Stimulated activated CD4-positive, alpha-beta T cell treated with anti-CD3 and anti-CD28 coated beads, Interleukin-2, amount 100 ng/mL, for 24 hours (primary cell): ENCODE results near the gene SH3PXD2B.
"Not testable (repeated sequence)": the region's sequence is repeated elsewhere in the genome, so short reads cannot be mapped to it uniquely, and the experiment has no call there.

Experiments
- DNase-seq, 2 donors: peaks; one replicate each; pipeline ENCODE4 v3.0.0-alpha.2; 2020

SH3PXD2B gene

DNA sequence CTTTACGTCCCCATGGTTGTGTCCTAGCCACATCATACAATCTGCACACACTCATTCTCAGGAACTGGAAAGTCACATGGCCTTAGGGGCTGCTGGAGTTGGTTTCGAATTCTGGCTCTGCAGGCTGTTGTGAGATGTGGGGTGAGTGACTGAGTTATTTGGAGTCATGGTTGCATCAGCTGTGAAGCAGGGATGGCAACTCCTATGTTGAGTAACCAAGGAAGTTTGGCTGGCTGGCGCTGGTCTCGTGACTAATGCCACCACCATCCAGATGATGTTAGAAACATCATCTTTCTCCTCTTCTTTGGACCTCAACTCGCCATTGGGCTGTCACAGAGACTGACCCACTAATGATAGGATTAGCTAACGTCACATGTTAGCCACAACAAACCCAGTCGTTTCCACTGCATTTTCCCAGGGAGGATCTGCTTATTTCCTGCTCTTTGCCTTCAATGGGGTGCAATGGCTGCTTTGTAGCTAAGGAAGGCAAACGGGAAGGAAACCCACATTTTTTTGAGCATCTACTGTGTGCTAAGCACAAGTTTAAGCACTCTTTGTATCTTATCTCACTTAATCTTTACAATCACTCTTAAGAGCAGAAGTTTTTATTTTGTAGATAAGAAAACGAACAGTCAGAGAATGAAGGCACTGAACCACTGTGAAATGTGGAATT, 92.6 kb downstream of the SH3PXD2B start:
- DNase-seq, result peak in 1 of 2 donors; percentile 30

DNA sequence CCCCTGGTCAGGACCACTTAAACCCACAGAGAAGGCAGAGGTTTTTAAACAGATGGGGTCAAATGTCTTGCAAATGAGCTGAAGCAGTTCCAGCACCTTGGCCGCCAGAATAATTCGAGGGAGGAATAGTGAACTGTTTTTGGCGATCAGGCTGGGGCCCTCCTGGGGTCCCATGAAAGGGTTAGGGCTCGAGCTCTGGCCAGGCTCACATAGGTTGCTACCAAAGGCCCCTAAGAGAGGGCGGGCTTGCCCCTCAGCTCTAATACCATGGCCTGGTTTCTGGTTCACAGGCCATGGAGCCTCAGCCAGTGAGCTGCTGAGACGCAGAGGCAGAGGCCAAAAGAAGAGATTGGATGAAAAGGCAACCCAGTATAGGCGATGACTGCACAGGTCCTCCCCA, 96.0 kb downstream of the SH3PXD2B start:
- DNase-seq, result no peak

DNA sequence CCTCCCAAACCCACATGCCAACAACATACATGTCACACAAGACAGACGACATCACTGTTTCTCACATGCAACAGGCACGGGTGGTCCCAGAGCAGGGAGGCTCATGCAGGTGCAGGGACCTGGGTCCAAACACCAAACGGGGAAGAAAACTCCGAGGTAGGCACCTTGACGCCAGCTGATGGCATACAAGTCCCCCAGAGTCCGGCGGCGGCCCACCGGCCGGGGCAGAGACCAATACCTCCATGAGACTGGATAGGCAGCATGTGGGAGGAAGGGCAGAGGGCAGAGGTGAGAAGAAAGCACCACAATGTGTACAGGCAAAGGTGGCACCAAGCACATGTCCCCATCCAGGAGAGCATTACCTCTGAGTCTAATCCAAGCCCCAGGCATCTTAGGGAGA, 97.8 kb downstream of the SH3PXD2B start:
- DNase-seq, result no peak

DNA sequence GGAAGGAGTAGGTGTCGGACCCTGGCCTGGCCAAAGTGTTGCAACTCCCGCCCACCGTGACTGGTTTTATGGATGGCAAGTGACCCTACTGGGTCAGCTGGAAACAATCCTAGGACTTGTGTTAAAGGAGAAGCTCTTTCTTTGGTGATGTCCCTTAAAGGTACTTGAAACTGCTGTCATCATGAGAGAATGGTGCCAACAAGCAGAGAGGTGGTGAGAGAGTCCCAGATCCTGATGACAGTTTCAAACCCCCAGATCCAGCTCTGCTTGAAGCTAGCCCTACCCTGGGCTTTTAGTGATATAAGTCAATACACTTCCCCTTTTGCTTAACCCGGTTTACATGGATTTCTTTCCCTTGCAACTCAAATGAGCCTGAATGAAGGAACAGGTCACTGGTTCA, 98.3 kb downstream of the SH3PXD2B start:
- no peak for DNase-seq

DNA sequence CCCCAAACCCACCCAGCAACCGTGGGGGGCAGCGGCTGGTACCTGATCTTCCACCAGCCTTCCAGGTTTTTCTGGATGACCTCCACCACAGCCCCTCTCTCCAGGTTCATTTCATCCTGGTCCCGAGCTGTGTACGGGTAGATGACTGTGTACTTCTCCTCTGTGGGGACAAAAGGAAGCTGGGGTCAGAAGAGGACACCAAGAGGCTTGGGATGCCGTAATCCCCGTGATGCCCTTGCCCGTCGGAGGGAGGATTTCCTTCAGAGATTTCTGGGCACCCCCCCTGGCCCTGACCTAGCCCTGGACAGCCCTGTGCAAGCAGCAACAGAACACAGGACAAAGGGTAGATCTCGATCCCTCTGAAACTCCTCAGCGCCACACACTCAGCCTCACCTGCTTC, 100.5 kb downstream of the SH3PXD2B start:
- no peak for DNase-seq

DNA sequence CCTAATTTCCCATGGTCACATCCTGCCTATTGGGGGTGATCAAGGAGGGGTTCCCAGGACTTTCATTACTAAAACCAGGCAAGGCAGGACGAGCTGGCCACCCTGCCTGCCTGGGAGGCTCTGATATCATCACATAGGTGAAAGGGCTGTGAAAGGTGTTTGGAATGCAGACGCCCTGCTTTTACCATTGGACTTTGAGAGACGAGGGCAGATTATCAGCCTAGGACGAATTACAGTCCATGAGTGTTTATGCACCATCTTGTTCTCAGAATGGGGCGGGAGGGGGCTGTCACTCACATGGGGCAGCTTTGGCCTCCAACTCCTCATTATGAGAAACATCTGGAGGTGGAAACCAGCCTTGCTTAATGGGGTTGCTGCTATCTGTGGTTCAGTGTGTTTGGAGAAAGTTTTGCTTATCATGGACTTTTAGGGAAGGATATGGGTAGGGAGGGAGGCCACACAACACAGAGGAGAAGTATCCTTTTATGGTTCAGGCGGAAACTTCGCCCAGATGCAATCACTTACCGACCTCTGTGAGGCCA, 101.0 kb downstream of the SH3PXD2B start:
- no peak for DNase-seq

DNA sequence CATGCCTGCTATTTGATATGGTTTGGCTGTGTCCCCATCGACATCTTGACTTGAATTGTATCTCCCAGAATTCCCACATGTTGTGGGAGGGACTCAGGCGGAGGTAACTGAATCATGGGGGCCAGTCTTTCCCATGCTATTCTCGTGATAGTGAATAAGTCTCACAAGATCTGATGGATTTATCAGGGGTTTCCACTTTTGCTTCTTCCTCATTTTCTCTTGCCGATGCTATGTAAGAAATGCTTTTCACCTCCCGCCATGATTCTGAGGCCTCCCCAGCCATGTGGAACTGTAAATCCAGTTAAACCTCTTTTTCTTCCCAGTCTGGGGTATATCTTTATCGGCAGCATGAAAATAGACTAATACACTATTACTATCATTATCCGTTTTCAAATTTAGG, 101.8 kb downstream of the SH3PXD2B start:
- not testable (repeated sequence) for DNase-seq

DNA sequence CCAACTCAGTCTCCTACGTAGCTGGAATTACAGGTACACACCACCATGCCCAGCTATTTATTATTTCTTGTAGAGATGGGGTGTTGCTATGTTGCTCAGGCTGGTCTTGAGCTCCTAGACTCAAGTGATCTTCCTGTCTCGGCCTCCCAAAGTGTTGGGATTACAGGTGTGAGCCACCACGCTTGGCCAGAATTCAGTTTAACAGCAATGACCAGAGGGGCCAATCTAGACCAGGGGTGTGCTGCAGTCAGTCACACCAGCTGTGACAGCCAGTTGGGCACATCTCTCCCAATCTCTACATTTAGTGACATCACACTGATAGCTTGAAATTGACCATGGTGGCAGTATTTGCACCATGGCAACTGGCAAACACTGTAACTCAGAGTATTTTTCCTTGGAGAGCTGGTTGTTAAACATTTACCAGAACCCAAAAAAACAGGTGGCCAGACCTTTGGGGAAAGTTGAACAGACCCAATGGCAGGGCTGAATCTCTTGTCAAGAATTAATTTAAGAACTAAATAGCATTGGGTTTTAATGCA, 103.0 kb downstream of the SH3PXD2B start:
- no peak for DNase-seq

DNA sequence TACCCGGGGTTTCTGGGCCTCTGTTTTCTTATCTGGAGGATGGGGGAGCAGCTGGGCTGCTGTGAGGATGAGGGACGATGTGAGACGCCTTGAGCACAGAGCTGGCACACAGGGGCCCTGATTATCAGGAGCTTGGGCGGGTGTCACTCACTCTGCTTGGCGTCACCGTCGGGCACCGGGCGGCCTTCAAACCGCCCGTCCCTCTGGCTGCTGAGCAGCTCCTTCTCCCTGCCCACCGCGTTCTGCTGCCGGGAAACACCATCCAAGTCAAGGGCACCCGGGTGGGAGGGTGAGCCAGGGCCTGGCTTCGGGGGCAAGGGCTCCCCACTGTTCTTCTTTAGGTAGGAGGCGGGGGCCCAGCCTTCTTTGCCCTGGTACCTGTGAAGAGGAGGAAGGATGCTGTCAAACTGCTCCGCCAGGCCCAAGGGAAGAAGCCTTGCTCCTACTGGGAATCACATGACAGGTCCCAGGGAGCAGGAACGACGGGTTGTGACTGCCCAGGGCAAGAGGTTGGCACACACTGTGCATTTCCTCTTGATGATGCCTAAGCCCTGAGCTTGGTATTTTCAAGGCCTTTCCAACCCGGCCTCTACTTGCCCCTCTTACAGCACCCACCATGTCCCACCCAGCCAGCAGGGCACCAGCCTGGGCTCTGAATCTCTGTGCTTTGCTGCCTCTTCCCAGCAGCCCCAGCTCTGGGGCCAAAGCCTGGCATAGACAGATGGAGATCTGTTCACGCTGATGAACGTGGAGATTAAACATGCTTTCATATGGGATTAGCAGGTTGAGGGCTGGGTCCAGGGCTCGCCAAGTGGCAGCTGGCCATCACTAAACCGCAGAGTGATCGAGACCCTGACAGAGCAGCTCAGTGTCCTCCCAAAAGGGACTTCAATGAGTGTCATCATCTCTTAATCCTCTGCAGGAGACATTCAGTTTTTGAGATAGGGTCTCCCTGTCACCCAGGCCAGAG, 103.8 kb downstream of the SH3PXD2B start:
- DNase-seq, result no peak

DNA sequence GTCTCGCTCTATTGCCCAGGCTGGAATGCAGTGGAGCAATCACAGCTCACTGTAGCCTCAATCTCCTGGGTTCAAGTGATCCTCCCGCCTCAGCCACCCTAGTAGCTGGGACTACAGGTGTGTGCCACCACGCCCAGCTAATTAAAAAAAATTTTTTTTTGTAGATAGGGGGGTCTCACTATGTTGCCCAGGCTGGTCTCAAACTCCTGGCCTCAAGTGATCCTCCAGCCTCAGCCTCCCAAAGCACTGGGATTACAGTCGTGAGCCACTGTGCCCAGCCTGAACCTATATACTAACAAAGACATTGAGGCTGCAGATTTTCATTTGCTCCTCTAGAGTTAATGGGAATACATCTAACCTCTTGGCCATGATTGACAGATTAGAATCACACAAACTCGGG, 105.6 kb downstream of the SH3PXD2B start:
- DNase-seq, result not testable (repeated sequence)

DNA sequence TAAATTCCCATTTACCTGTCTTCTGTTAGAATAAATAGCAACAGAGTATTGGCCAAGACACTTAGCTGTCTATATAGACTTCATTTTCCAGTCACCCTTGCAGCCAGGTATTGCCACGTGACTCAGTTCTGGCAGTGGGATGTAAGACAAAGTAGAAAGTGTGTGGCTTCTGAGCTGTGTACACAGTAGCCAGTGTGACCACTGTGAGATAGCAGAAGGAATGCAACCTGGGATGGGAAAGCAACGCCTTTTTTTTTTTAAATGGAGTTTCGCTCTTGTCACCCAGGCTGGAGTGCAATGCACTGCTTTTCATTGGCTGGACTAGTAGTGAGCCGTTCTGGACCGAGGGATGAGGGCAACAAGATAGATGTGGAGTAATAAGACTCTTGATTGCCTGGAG, 106.2 kb downstream of the SH3PXD2B start:
- DNase-seq, result no peak

DNA sequence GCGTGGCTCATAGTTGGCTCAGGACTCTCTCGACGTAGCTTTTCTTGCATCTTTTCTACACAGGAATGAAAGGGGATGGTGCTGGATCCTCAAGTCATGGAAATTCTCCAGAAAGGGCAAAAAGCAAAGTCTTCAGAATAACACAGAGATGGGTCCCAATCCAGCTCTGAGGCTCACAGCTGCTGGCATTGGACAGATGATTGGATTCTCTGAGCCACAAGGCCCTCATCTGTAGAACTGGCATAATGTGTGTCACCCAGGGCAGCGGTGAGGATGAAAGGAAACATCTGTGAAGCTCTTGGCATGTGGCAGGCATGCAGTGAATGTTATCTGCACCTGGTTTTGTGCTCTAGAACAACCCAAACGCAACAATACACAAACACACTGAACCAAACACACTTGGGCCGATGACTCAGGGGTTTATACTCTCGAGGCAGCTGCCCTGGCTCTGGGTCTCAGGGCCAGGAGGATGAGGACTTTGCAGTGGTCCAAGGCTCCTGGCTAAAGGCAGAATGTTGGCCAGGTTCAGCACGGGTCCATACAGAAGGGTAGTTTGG, 106.8 kb downstream of the SH3PXD2B start:
- DNase-seq, result no peak

DNA sequence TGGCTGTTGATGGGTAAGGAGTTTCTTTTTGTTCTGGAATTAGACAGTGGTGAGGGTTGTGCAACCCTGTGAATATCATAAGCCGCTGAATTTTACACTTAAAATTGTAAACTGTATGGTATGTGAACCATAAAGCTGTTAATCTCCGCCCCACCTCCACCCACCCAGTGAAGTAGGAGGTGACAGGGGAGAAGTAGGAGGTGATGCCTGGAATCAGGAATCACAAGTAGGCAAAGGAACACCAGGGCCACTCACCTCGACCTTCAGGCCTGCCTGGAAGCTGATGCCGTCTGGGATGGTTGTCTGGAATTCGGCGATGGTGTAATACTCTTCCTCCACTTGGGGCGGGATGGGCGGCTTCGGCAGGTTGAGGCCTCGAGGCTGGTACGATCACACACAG, 108.4 kb downstream of the SH3PXD2B start:
- DNase-seq, result no peak

DNA sequence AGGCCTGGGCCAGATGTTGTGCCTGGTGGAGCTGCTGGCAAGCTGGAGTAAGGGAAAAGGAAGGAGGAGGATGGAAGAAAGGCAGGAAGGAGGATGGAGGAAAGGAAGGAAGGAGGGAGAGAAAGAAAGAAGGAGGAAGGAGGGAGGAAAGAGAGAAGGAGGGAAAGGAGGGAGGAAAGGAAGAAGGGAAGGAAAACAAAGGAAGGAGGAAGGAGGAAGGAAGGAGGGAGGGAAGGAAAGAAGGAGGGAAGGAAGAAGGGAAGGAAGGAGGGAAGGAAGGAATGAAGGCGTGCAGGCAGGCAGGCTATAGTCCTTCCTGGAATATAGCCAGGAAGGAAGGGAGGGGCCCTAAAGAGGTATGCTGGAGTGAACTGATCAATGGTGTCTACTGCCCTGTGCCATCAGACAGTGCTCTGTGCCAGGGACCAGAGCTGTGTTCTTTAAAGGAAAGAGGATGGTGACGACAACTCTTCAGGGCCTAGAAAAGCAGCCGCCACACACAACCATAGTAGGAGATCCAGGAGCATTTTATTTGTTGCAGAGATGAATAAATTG, 109.4 kb downstream of the SH3PXD2B start:
- DNase-seq, result no peak

DNA sequence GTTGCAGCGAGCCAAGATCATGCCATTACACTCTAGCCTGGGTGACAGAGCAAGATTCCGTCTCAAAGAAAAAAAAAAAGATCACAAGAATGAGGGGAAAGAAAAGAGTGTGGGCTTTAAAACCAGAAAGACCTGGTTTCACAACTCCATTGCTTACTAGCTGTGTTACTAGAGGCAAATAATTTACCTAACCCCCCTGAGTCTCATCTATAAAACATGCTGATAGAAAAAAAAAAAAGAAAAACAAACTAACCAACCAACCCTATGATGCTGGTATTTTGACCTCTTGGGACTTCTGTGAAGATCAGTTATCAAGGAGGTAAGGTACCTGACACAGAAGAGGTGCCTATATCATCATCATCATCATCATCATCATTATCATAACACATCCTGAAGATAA, 110.6 kb downstream of the SH3PXD2B start:
- DNase-seq, result no peak

DNA sequence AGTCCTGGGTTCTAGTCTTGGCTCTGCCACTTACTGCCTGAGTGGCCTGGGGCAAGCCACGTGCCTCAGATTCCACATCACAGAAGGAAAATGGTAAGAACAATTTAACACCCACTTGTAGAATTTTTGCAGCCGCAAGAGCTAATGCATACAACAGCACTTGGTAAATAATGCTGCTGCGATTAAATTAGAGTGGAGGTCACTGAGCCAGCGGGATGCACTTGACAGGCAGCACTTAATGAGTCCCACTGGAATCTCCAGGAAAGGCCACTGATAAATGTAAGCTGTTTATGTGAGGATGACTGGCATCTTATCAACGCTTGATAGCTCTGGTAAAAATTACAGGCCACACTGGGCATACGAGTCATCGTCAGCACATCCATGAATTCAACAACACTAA, 111.4 kb downstream of the SH3PXD2B start:
- no peak for DNase-seq

DNA sequence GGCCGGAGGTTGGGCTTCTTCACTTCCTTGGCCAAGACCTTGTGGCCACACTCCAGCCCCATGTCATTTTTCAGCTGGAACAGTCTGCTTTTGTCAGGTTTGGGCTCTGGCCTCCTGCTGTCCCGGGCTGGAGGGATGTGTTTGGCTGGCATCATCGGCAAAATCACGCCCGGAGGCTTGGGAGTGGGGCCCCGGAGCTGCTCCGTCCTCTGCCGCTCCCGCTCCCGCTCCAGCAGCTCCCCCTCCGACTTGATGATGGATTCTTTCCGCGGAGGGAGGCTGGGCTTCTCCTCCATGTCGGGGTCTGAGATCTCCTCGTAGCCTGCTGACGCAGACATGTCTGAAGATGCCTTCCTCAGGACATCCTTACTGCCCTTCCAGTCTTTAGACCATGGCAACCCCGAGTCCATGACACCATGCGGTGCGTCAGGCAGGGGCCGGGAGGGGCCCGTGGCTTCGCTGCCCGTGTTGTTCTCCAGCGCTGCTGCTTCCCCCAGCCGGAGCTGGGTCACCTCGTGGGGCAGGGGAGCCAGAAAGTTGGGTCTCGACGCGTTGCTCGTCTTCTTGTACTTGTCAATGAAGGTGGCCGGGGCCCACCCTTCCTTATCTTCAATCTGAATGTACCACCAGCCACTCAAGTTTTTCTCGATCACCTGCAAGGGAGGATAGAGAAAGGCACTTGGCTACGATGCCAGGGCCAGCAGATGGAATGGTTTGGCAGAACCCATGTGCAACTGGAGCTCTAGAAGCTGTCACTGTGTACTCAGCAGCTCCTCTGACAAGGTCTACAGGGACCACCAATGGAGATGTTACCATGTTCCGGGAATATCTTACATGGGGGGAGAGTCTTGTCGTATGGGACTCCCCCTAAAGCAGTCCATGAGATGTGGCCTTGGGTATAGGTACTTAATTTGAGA, 114.8 kb downstream of the SH3PXD2B start:
- no peak for DNase-seq

DNA sequence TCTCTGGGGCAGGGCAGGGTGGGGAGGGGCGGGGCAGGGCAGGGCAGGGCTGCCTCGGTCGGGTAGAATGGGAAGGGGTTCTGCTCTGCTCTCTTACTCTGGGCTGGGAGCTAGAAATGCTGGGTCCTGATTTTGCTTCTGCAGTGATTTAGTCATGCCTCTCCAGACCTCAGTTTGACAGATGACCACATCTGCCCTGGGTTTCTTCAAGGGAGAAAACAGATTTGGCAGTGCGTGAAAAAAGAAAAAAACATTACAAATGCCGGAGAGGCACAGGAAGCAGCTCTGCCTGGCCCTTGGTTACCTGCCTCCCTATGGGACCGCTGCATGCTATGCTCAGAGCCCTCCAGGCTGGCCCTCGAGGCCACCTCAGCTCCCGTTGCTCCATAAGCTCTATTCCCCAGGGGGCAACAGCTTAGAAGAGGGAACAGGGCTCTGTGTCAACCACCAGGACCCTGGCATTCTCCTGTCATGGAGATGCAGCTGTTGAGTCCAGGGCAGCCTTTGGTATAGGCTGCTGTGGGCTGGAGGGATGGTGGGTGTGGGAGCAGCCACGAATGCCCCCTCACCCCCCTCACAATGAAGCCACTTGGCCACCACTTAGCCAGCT, 117.5 kb downstream of the SH3PXD2B start:
- DNase-seq, result no peak

DNA sequence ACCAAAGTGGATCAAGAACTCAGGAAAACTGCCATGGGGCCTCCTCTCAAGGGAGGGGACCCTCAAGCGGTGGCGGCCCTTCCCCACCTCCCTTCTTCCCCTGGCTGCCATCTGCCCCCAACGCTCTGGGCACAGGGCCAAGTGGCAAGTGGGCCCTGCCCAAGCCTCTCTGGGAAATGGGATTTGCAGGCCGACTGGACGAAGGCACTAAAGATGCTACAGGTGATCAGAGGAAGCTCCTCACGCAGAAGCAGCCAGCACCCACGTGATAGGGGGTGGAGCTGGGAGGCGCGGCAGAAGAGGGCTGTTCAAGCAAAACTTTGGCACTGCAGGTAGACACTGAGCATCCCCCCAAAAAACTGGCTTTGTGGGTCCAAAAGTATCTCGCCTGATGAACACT, 118.1 kb downstream of the SH3PXD2B start:
- no peak for DNase-seq

DNA sequence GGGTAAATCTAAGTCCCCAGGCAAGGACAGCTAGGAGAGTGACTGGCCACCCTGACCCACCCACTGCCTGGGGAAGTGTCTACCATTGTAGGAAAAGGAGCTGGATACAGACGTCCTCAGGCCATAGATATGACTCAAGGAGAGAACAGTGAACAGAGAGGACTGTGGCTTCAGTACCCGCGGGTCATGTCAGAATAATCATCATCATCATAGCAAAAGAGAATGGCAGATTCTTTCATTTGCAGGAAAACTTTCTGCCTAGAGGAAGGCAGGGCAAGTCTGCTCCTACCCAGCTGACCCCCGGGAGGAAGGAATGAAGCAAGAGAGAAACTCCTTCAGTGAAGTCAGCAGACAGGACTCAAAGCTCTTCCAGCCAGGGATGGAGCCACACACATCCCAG, 118.6 kb downstream of the SH3PXD2B start:
- no peak for DNase-seq

DNA sequence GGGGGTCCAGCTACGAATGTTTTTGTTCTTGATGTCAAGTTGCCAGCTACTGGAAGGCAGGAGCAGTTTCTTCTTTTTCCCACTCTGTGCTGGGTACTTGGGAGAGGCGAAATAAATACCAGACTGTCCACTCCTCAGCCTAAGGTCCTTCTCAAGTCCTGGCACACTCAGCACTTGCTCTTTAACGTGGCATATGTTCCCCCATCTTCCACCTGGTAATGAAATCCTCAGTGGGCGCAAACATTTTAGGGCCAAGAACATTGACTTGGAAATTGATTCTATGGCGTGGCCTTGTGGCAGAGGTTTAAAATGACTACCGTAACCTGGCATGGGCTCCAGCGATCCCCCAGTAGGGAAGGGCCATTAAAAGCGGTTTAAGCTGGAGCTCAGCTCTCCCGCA, 119.7 kb downstream of the SH3PXD2B start:
- DNase-seq, result no peak
